Measurements from ENCODE around the gene ANXA6. TPM values are rescaled to one million over a fixed set of nuclear protein-coding genes. Genes with fewer than 3 reads are reported as not detected.

ANXA6 gene
- total and polyA plus RNA-seq, 9 of the 15 experiments (the other 6 are each of a cell fraction or from before 2014, with no cell fraction given): 0.70 to 13.2 (median 8.3) TPM

- Histone ChIP-seq H3K9me3 (replicated peaks; ENCODE audit: control insufficient read depth, insufficient read depth, low read depth, low read length) (no peaks in the 10 kb centered on the region), H3K79me2 (ENCODE audit: control insufficient read depth, insufficient read depth, low read length) (no peaks in the 10 kb centered on the region), H3K9me1 (ENCODE audit: control insufficient read depth, insufficient read depth, low read length) (no peaks in the 10 kb centered on the region), H2AFZ (ENCODE audit: low read depth, low read length) (no peak overlapping the region), H3K4me2 (ENCODE audit: insufficient read depth, low read length) (no peak overlapping the region), H4K20me1 (replicated peaks; ENCODE audit: control insufficient read depth, insufficient read depth, low read length) (no peaks in the 10 kb centered on the region; the same call in 1 of the 2 replicates), H3K27ac (ENCODE audit: extremely low read depth, low read depth, low read length) (no peak overlapping the region), H3K36me3 (ENCODE audit: control insufficient read depth, insufficient read depth, low read length) (no peaks in the 10 kb centered on the region), H3K27me3 (ENCODE audit: control insufficient read depth in 2 of 2, insufficient read depth in 2 of 2, low read length in 2 of 2) (peaks cover 12 to 41% of the 10 kb centered on the region in 2 experiments; a peak in 3 of 5 replicates), H3K4me1 (replicated peaks in 1 of 2; ENCODE audit: control insufficient read depth in 2 of 2, insufficient read depth in 2 of 2, low read length in 2 of 2) (no peaks in the 10 kb centered on the region; a peak in 2 of 5 replicates), H3K4me3 (no peak overlapping the region), H3K9ac (ENCODE audit: insufficient read depth in 1 of 2, low read depth in 2 of 2, low read length in 2 of 2) (no peak overlapping the region)
- WGBS (ENCODE audit: insufficient coverage, low coverage, missing lambda C conversion rate): 19% methylated on average over 4 of the region's 4 CpGs
- CTCF ChIA-PET (ENCODE audit: low intra/inter-chr PET ratio): no interaction called here
- DNase-seq (ENCODE audit: extremely low read depth in 1 of 4, low spot score in 3 of 4): no peak
- no peak for TF ChIP-seq MITF (IDR thresholded peaks at IDR 0.05)
- TF ChIP-seq ZNF354B (CRISPR knock-in tag; IDR thresholded peaks at IDR 0.05): no peak
- TF ChIP-seq, protein P1, sequence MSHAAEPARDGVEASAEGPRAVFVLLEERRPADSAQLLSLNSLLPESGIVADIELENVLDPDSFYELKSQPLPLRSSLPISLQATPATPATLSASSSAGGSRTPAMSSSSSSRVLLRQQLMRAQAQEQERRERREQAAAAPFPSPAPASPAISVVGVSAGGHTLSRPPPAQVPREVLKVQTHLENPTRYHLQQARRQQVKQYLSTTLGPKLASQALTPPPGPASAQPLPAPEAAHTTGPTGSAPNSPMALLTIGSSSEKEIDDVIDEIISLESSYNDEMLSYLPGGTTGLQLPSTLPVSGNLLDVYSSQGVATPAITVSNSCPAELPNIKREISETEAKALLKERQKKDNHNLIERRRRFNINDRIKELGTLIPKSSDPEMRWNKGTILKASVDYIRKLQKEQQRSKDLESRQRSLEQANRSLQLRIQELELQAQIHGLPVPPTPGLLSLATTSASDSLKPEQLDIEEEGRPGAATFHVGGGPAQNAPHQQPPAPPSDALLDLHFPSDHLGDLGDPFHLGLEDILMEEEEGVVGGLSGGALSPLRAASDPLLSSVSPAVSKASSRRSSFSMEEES (CRISPR knock-in tag; IDR thresholded peaks at IDR 0.05): no peak
- no peak for TF ChIP-seq MCM7 (IDR thresholded peaks at IDR 0.05)
- TF ChIP-seq CBFA2T2 (conservative IDR thresholded peaks at IDR 0.05): no peak
- no peak for TF ChIP-seq GABPA (tag; conservative IDR thresholded peaks at IDR 0.05; ENCODE audit: low read depth)
- TF ChIP-seq, protein P2, sequence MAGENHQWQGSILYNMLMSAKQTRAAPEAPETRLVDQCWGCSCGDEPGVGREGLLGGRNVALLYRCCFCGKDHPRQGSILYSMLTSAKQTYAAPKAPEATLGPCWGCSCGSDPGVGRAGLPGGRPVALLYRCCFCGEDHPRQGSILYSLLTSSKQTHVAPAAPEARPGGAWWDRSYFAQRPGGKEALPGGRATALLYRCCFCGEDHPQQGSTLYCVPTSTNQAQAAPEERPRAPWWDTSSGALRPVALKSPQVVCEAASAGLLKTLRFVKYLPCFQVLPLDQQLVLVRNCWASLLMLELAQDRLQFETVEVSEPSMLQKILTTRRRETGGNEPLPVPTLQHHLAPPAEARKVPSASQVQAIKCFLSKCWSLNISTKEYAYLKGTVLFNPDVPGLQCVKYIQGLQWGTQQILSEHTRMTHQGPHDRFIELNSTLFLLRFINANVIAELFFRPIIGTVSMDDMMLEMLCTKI (IDR thresholded peaks at IDR 0.05; ENCODE audit: partially characterized antibody): no peak
- TF ChIP-seq FOXA1 (IDR thresholded peaks at IDR 0.05; ENCODE audit: borderline replicate concordance): no peak
- no peak for TF ChIP-seq TAF7 (tag; IDR thresholded peaks at IDR 0.05)
- no peak for TF ChIP-seq NFE2L1 (tag; IDR thresholded peaks at IDR 0.05; ENCODE audit: borderline replicate concordance, low read depth)
- TF ChIP-seq SP2 (IDR thresholded peaks at IDR 0.05; ENCODE audit: extremely low read depth, low read depth, low read length, poor library complexity, severe bottlenecking): no peak
- TF ChIP-seq SNRNP70 (optimal IDR thresholded peaks at IDR 0.05; ENCODE audit: low read depth, low read length): no peak
- FAIRE-seq: no peak
- POLR2A ChIA-PET: interaction anchor here (0.6 kb wide), 1 partner anchor 813 kb away, joined by 3 read pairs; no protein-coding TSS in a partner anchor
- intact Hi-C loops (cut with micrococcal nuclease): no loop called here
- no TSS peak for BruUV-seq (replicated peaks)
- in situ Hi-C loops (cut with MboI): no loop called here
- no peak for ATAC-seq
Observed at GRCh38 chr5:151147033-151147432, 10.5 kb downstream of the ANXA6 start.
